ENCODE results near the gene ELAC1.

DNA sequence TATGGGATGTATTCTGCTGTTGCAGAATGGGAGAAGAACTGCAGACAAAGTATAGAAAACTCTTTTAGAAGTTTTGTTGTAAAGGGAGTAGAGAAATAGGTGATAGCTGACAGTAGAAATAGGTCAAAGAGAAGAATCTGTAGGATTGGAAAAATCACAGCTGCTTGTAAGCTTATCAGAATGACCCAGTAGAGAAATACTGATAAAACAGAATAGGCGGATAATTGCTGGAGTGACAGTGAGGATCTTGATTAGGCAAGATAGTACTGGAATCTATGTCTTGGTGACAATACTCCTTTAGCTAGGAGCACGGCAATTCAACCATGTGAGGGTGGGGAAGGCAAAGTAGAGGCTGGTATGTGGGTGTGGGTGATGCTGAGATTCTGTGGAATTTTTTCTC, 57.7 kb downstream of the ELAC1 start:
- TF ChIP-seq MYC (IDR thresholded peaks at IDR 0.05; ENCODE audit: borderline replicate concordance, low read length), result no peak
- TF ChIP-seq CEBPB (IDR thresholded peaks at IDR 0.05), result no peak
- no peak for TF ChIP-seq MAFK (IDR thresholded peaks at IDR 0.05; ENCODE audit: partially characterized antibody)
- TF ChIP-seq, protein P1, sequence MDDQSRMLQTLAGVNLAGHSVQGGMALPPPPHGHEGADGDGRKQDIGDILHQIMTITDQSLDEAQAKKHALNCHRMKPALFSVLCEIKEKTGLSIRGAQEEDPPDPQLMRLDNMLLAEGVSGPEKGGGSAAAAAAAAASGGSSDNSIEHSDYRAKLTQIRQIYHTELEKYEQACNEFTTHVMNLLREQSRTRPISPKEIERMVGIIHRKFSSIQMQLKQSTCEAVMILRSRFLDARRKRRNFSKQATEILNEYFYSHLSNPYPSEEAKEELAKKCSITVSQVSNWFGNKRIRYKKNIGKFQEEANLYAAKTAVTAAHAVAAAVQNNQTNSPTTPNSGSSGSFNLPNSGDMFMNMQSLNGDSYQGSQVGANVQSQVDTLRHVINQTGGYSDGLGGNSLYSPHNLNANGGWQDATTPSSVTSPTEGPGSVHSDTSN (IDR thresholded peaks at IDR 0.05), result no peak
- no peak for TF ChIP-seq EP300 (IDR thresholded peaks at IDR 0.05)
- TF ChIP-seq, protein P2, sequence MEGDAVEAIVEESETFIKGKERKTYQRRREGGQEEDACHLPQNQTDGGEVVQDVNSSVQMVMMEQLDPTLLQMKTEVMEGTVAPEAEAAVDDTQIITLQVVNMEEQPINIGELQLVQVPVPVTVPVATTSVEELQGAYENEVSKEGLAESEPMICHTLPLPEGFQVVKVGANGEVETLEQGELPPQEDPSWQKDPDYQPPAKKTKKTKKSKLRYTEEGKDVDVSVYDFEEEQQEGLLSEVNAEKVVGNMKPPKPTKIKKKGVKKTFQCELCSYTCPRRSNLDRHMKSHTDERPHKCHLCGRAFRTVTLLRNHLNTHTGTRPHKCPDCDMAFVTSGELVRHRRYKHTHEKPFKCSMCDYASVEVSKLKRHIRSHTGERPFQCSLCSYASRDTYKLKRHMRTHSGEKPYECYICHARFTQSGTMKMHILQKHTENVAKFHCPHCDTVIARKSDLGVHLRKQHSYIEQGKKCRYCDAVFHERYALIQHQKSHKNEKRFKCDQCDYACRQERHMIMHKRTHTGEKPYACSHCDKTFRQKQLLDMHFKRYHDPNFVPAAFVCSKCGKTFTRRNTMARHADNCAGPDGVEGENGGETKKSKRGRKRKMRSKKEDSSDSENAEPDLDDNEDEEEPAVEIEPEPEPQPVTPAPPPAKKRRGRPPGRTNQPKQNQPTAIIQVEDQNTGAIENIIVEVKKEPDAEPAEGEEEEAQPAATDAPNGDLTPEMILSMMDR (IDR thresholded peaks at IDR 0.05), result no peak

Measured in A549 (cell line).